Ectodermal cell (in vitro differentiated cells): ENCODE results near the gene FES. TPM values are rescaled to one million over a fixed set of nuclear protein-coding genes. Genes with fewer than 3 reads are reported as not detected.

Source experiments
- H3K27ac ChIP-seq: 2 replicates; pipeline ENCODE4 v1.7.0; 2013; ENCODE audit warnings: mild to moderate bottlenecking, low read depth, low read length; ENCODE audit not compliant: insufficient read depth, poor library complexity, severe bottlenecking
- H3K27me3 ChIP-seq: 2 replicates; pipeline ENCODE4 v1.7.0; 2013; ENCODE audit warnings: mild to moderate bottlenecking, low read length; ENCODE audit not compliant: insufficient read depth, control insufficient read depth, poor library complexity, severe bottlenecking
- H3K36me3 ChIP-seq: one replicate; pipeline ENCODE4 v1.7.0; 2013; ENCODE audit warnings: low read length; ENCODE audit not compliant: control insufficient read depth, insufficient read depth
- H3K4me1 ChIP-seq: one replicate; pipeline ENCODE4 v1.7.0; 2013; ENCODE audit warnings: low read length; ENCODE audit not compliant: control insufficient read depth, insufficient read depth
- H3K4me3 ChIP-seq: 2 replicates; pipeline ENCODE4 v1.7.0; 2013; ENCODE audit warnings: low read depth, low read length, control low read depth; ENCODE audit not compliant: insufficient read depth
- H3K9me3 ChIP-seq: 2 replicates; pipeline ENCODE4 v1.7.0; 2013; ENCODE audit warnings: mild to moderate bottlenecking, low read length, moderate library complexity; ENCODE audit not compliant: control insufficient read depth
- WGBS, 2 experiments: methylation state at CpG; one replicate each; pipeline ENCODE4 v1.1.7; 2013; ENCODE audit warnings: missing lambda C conversion rate in 2 of 2; 5-methylcytosine and 5-hydroxymethylcytosine counted together
- polyA plus RNA-seq, 4 experiments: library from polyadenylated mRNA; stranded (reverse); fragments of 50-300 nt; gene quantifications; one replicate each; pipeline ENCODE4 v1.2.3, GENCODE V29; 2013

FES gene
- polyA plus RNA-seq (2013, experiment 1 of 4): 3.6 TPM
- 6.9 TPM for polyA plus RNA-seq (2013, experiment 2 of 4)
- 4.3 TPM for polyA plus RNA-seq (2013, experiment 3 of 4)
- 7.2 TPM for polyA plus RNA-seq (2013, experiment 4 of 4)

GRCh38 chr15:90883976-90884718, at the start of gene FES:
Gene FES (plus strand): TSS chr15:90884504. CDS start chr15:90885046, 542 bp downstream.
- WGBS, 2 experiments: 15 to 17% methylated on average over 58 of the region's 58 CpGs
- H3K4me1 ChIP-seq: peaks cover 18% of the 10 kb centered on the region
- peak within 1 kb of the TSS; percentile 14 for H3K4me3 ChIP-seq
- H3K27me3 ChIP-seq: no peaks in the 10 kb centered on the region
- H3K36me3 ChIP-seq: peaks cover 4% of the 10 kb centered on the region
- no peaks in the 10 kb centered on the region for H3K9me3 ChIP-seq
- H3K27ac ChIP-seq: no peak within 1 kb of the TSS

- Histone ChIP-seq H3K36me3 (no peaks in the 10 kb centered on the region), H3K27me3 (no peaks in the 10 kb centered on the region), H3K27ac (no peak overlapping the region), H3K9me3 (no peaks in the 10 kb centered on the region), H3K4me1 (peaks cover 5% of the 10 kb centered on the region), H3K4me3 (no peak overlapping the region)
- 88 to 91% methylated on average over 5 of the region's 5 CpGs for WGBS, 2 experiments
These were observed 49.7 kb upstream of the FES start for GRCh38 chr15:90834626-90835025.

DNA sequence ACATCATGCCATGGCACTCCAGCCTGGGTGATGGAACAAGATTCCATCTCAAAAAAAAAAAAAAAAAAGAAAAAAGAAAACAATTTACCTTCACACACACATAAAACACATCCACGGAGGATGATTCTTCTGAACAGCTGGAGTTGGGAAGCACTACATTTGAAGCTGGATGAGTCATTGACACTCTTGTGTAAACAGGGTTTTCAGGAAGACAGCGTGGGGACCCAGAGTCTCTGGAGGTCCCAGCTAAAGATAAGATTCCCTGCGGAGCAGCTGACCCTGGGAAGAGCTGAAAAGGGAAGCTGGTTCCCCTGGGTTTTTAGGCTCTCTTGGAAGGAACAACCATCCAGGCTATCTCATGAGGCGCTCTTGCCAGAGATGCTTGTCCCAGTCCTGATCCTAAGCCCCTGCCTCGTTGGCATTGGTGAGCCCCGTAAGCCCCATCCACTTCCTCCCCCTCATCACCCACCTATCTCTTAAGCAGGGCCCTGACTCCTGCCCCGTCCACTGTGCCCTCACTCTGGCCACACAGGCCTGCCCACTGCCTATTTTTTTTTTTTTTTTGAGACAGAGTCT, 47.9 kb upstream of the FES start:
- 73 to 74% methylated on average over 7 of the region's 7 CpGs for WGBS, 2 experiments
- Histone ChIP-seq H3K27ac (no peak overlapping the region), H3K9me3 (no peaks in the 10 kb centered on the region), H3K36me3 (no peaks in the 10 kb centered on the region), H3K27me3 (no peaks in the 10 kb centered on the region), H3K4me1 (peaks cover 10% of the 10 kb centered on the region), H3K4me3 (no peak overlapping the region)

GRCh38 chr15:90837094-90837493, 47.2 kb upstream of the FES start:
- Histone ChIP-seq H3K27me3 (no peaks in the 10 kb centered on the region), H3K27ac (no peak overlapping the region), H3K4me1 (peaks cover 10% of the 10 kb centered on the region), H3K4me3 (no peak overlapping the region), H3K9me3 (no peaks in the 10 kb centered on the region), H3K36me3 (no peaks in the 10 kb centered on the region)
- 91 to 93% methylated on average over 11 of the region's 11 CpGs for WGBS, 2 experiments

GRCh38 chr15:90838139-90838538, 46.2 kb upstream of the FES start:
- no peak overlapping the region for H3K27ac ChIP-seq
- peaks cover 10% of the 10 kb centered on the region for H3K4me1 ChIP-seq
- 89 to 93% methylated on average over 15 of the region's 15 CpGs for WGBS, 2 experiments
- H3K27me3 ChIP-seq: no peaks in the 10 kb centered on the region
- no peak overlapping the region for H3K4me3 ChIP-seq
- H3K36me3 ChIP-seq: no peaks in the 10 kb centered on the region
- no peaks in the 10 kb centered on the region for H3K9me3 ChIP-seq

- H3K27me3 ChIP-seq: no peaks in the 10 kb centered on the region
- WGBS, 2 experiments: 91 to 92% methylated on average over 15 of the region's 15 CpGs
- no peaks in the 10 kb centered on the region for H3K36me3 ChIP-seq
- H3K9me3 ChIP-seq: no peaks in the 10 kb centered on the region
- peaks cover 10% of the 10 kb centered on the region for H3K4me1 ChIP-seq
- no peak overlapping the region for H3K4me3 ChIP-seq
- no peak overlapping the region for H3K27ac ChIP-seq
These were observed 45.8 kb upstream of the FES start for GRCh38 chr15:90838544-90838943.

- WGBS, 2 experiments: 21% methylated on average over 19 of the region's 19 CpGs
- H3K36me3 ChIP-seq: no peaks in the 10 kb centered on the region
- H3K9me3 ChIP-seq: no peaks in the 10 kb centered on the region
- H3K27ac ChIP-seq: no peak overlapping the region
- H3K4me1 ChIP-seq: peaks cover 10% of the 10 kb centered on the region
- H3K27me3 ChIP-seq: no peaks in the 10 kb centered on the region
- H3K4me3 ChIP-seq: no peak overlapping the region
These were observed 44.9 kb upstream of the FES start for GRCh38 chr15:90839187-90840071.

DNA sequence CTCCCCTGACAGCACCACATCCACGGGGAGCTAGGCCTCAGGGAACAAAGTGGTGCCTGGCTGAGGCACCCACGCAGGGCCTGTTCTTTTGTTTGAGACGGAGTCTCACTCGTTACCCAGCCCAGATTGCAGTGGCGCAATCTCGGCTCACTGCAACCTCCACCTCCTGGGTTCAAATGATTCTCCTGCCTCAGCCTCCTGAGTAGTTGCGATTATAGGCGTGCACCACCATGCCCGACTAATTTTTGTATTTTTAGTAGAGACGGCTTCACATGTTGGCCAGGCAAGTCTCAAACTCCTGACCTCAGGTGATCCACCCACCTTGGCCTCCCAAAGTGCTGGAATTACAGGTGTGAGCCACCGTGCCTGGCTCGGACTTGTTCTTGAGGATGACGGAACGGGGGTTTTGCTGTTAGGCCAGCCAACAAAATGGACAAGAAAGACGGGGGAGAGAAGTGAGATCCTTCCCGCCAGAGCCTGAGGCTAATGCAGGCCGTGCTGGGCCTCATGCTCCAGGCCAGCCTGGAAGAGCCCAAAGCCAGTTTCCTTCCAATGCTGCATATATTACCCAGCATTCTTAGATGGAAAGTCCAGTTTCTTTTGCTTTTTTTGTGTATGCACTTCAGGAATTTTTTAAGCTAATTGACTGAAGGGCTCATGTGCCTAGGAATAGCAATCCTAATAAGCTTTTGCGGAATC, 44.0 kb upstream of the FES start:
- Histone ChIP-seq H3K27ac (no peak overlapping the region), H3K27me3 (no peaks in the 10 kb centered on the region), H3K4me1 (peaks cover 10% of the 10 kb centered on the region), H3K9me3 (no peaks in the 10 kb centered on the region), H3K36me3 (no peaks in the 10 kb centered on the region), H3K4me3 (no peak overlapping the region)
- 89 to 92% methylated on average over 18 of the region's 18 CpGs for WGBS, 2 experiments

DNA sequence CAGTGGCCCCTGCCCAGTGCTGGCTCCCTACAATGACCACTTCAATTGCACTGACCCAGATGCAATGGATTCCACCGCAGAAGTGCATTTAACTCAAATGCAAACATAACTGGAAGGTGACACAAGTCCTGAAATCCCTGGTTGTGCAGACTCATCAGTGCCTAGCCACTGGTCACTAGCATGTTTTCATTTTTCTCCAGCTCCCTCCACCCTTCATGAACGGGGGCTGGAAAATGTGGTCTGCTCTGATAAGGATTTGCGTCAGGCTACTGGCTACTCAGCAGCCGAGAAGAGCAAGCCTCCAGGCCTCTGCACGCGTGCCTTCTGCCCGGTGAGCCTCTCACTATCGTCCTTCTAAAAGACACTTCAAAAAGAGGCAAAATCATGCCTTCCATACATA, 43.4 kb upstream of the FES start:
- Histone ChIP-seq H3K27ac (no peak overlapping the region), H3K4me1 (peaks cover 10% of the 10 kb centered on the region), H3K4me3 (no peak overlapping the region), H3K27me3 (no peaks in the 10 kb centered on the region), H3K36me3 (no peaks in the 10 kb centered on the region), H3K9me3 (no peaks in the 10 kb centered on the region)
- WGBS, 2 experiments: 88 to 91% methylated on average over 7 of the region's 8 CpGs
